Measurements from ENCODE around the gene UBB.

Gene UBB

GRCh38 chr17:16422416-16422815 lies 41.5 kb downstream of the UBB start:
- Histone ChIP-seq H2AFZ (ENCODE audit: low read depth) (no peak overlapping the region), H3K4me3 (IDR thresholded peaks at IDR 0.05; ENCODE audit: insufficient read depth, low read depth, low read length) (no peak overlapping the region), H3K27me3 (ENCODE audit: insufficient read depth, low read depth) (no peaks in the 10 kb centered on the region), H3K4me1 (ENCODE audit: low read depth, poor library complexity, severe bottlenecking) (no peaks in the 10 kb centered on the region), H3K9ac (no peak overlapping the region), H3K4me2 (no peak overlapping the region), H3K27ac (no peak overlapping the region), H4K20me1 (ENCODE audit: insufficient read depth) (no peaks in the 10 kb centered on the region), H3K36me3 (ENCODE audit: insufficient read depth) (no peaks in the 10 kb centered on the region), H3K79me2 (ENCODE audit: insufficient read depth, low read depth) (no peaks in the 10 kb centered on the region)
- TF ChIP-seq CTCF (conservative IDR thresholded peaks at IDR 0.05; ENCODE audit: low read depth, low read length) = no peak

- Histone ChIP-seq H3K27ac (no peak overlapping the region), H3K4me2 (no peak overlapping the region), H3K4me1 (ENCODE audit: low read depth, poor library complexity, severe bottlenecking) (no peaks in the 10 kb centered on the region), H3K27me3 (ENCODE audit: insufficient read depth, low read depth) (no peaks in the 10 kb centered on the region), H4K20me1 (ENCODE audit: insufficient read depth) (no peaks in the 10 kb centered on the region), H3K4me3 (IDR thresholded peaks at IDR 0.05; ENCODE audit: insufficient read depth, low read depth, low read length) (no peak overlapping the region), H3K9ac (no peak overlapping the region), H3K79me2 (ENCODE audit: insufficient read depth, low read depth) (no peaks in the 10 kb centered on the region), H2AFZ (ENCODE audit: low read depth) (no peak overlapping the region), H3K36me3 (ENCODE audit: insufficient read depth) (no peaks in the 10 kb centered on the region)
- TF ChIP-seq CTCF (conservative IDR thresholded peaks at IDR 0.05; ENCODE audit: low read depth, low read length) = no peak
Observed at GRCh38 chr17:16423226-16423872, 42.5 kb downstream of the UBB start.

- Histone ChIP-seq H3K9ac (no peak overlapping the region), H4K20me1 (ENCODE audit: insufficient read depth) (no peaks in the 10 kb centered on the region), H3K27me3 (ENCODE audit: insufficient read depth, low read depth) (no peaks in the 10 kb centered on the region), H3K79me2 (ENCODE audit: insufficient read depth, low read depth) (no peaks in the 10 kb centered on the region), H3K36me3 (ENCODE audit: insufficient read depth) (no peaks in the 10 kb centered on the region), H3K4me2 (no peak overlapping the region), H3K4me1 (ENCODE audit: low read depth, poor library complexity, severe bottlenecking) (no peaks in the 10 kb centered on the region), H2AFZ (ENCODE audit: low read depth) (no peak overlapping the region), H3K4me3 (IDR thresholded peaks at IDR 0.05; ENCODE audit: insufficient read depth, low read depth, low read length) (no peak overlapping the region), H3K27ac (no peak overlapping the region)
- no peak for TF ChIP-seq CTCF (conservative IDR thresholded peaks at IDR 0.05; ENCODE audit: low read depth, low read length)
Observed at GRCh38 chr17:16425202-16425601, 44.3 kb downstream of the UBB start.

GRCh38 chr17:16425698-16426659 lies 45.1 kb downstream of the UBB start:
- Histone ChIP-seq H3K4me1 (ENCODE audit: low read depth, poor library complexity, severe bottlenecking) (no peaks in the 10 kb centered on the region), H2AFZ (ENCODE audit: low read depth) (no peak overlapping the region), H3K4me3 (IDR thresholded peaks at IDR 0.05; ENCODE audit: insufficient read depth, low read depth, low read length) (no peak overlapping the region), H3K36me3 (ENCODE audit: insufficient read depth) (no peaks in the 10 kb centered on the region), H3K79me2 (ENCODE audit: insufficient read depth, low read depth) (no peaks in the 10 kb centered on the region), H3K27ac (no peak overlapping the region), H3K27me3 (ENCODE audit: insufficient read depth, low read depth) (no peaks in the 10 kb centered on the region), H3K4me2 (no peak overlapping the region), H3K9ac (no peak overlapping the region), H4K20me1 (ENCODE audit: insufficient read depth) (no peaks in the 10 kb centered on the region)
- no peak for TF ChIP-seq CTCF (conservative IDR thresholded peaks at IDR 0.05; ENCODE audit: low read depth, low read length)
